OCI-LY7 (cell line): ENCODE data around the gene ZNF467.

Experiments used
- CTCF ChIP-seq: fragments of 200-600 bp; sonication (generic); conservative IDR thresholded peaks from 2 replicates; pipeline ENCODE4 v1.5.1; 2014; ENCODE audit warnings: mild to moderate bottlenecking, antibody characterized with exemption, low read length, moderate library complexity, mixed read lengths
- EZH2phosphoT487 ChIP-seq: fragments of 200-600 bp; sonication (generic); IDR thresholded peaks from 2 replicates; pipeline ENCODE4 v1.6.1; 2018; ENCODE audit warnings: low read depth, borderline replicate concordance, mild to moderate bottlenecking, mixed run types, antibody characterized with exemption, low read length, moderate library complexity, mixed read lengths

DNA sequence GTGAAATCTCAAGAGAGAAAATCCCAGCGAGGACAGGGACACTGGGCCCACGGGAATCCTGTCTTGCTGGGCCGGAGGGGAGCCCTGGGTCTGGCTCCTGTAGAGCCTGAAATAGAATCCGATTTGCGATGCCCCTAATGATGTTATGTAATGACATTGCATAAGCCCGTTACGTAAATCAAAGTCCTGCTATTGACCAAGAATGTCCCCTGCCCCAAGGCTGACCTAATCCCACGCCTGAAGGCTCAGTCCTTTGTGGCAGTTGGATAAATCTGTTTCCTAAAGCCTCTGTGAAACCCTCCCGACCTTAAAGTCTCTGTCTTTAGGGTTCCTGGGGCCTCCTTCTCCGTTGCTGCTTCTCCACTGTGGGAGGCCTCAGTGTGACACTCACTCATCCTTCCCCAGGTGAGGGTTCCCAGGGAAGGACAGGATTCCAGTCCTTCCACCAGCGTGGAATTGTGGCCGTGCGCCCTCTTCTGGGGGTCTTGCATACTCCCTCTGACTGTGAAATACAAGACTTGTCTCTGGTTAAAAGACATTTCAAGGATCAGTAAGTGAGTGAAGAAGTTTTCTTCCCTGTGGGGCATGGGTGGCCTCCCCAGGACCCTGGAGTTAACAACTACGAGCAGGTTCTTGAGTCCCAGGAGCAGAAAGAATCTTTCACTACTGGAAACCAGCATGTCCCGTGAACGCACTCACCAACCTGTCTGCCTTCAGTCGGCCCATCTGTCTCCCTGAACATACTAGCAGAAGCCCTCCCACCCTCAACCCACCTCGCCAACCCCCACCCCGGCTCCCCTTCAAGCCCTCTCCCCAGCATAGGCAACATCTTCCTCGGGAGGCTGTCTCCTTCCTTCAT is 19.8 kb downstream of the ZNF467 start:
- peak; percentile 69 for TF ChIP-seq CTCF
- TF ChIP-seq EZH2phosphoT487, result no peak
